AG04449 (cell line): Measurements from ENCODE around the gene TIAL1.

Experiments
- CTCF ChIA-PET: fragments of 350-600 bp; formaldehyde crosslinking; extraction: SDS; loops from one replicate; lab custom pipeline; 2021; ENCODE audit warnings: antibody characterized with exemption; lab: Yijun Ruan, JAX
- POLR2A ChIA-PET: fragments of 400-600, 350-600 bp; formaldehyde crosslinking; extraction: SDS; loops from one replicate; lab custom pipeline; 2020; ENCODE audit warnings: antibody characterized with exemption, inconsistent platforms; lab: Yijun Ruan, JAX
- DNase-seq: peaks from one replicate; pipeline ENCODE4 v3.0.0-alpha.2; 2010; ENCODE audit warnings: low read depth, low spot score
- H3K4me3 ChIP-seq: 2 replicates; pipeline ENCODE4 v1.5.1; 2011; ENCODE audit warnings: low read depth, mild to moderate bottlenecking, control low read depth, low read length
- TF ChIP-seq, protein P1 (sequence below): IDR thresholded peaks from one replicate; pipeline ENCODE4 v1.5.1; 2011; ENCODE audit warnings: mild to moderate bottlenecking, moderate library complexity, low read length, control low read depth, inconsistent platforms; ENCODE audit not compliant: insufficient read depth; ENCODE audit errors: missing control alignments

TIAL1 gene

DNA sequence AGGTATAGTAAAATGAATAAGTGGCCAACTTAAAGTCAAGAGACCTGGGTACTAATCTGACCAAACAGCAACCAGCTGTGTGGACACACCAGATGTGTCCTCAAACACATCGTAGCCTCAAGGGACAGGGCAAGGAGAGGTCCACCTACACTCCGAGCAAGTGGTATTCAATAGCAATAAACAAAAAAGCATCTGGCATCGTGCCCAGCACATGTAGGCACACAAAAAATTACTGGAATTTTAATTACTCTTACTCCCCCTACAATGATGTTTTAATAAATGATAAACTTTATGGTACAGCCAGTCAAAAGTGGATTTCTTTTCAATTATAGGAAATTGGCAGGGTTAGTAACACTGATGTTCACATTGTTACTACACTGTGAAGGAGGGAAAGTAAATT, 50.8 kb downstream of the TIAL1 start:
- TF ChIP-seq, protein P1, sequence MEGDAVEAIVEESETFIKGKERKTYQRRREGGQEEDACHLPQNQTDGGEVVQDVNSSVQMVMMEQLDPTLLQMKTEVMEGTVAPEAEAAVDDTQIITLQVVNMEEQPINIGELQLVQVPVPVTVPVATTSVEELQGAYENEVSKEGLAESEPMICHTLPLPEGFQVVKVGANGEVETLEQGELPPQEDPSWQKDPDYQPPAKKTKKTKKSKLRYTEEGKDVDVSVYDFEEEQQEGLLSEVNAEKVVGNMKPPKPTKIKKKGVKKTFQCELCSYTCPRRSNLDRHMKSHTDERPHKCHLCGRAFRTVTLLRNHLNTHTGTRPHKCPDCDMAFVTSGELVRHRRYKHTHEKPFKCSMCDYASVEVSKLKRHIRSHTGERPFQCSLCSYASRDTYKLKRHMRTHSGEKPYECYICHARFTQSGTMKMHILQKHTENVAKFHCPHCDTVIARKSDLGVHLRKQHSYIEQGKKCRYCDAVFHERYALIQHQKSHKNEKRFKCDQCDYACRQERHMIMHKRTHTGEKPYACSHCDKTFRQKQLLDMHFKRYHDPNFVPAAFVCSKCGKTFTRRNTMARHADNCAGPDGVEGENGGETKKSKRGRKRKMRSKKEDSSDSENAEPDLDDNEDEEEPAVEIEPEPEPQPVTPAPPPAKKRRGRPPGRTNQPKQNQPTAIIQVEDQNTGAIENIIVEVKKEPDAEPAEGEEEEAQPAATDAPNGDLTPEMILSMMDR: no peak
- H3K4me3 ChIP-seq: no peak overlapping the region
- no peak for DNase-seq
- CTCF ChIA-PET: interaction anchor here (1.1 to 9.3 kb wide), 3 partner anchors 56 to 346 kb away, joined by 3 to 117 read pairs (median 3); no protein-coding TSS in a partner anchor
- POLR2A ChIA-PET: no interaction called here

DNA sequence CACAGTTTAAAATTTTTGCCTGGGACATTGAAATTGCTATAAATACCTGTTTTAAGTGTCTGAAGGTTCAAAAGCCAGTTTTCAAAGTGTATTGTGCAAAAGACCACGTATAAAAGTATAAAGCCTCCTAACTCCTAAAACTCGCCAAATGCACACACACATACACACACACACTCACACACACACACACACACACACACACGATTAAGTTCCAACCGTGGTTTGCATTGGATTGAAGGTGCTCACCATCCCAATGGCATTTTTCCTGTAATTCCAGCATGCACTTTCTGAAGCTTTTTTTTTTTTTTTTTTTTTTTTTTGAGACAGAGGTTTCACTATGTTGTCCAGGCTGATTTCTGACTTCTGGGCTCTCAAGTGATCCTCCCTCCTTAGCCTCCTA, 51.5 kb downstream of the TIAL1 start:
- no peak overlapping the region for H3K4me3 ChIP-seq
- ChIA-PET POLR2A (no interaction called here), CTCF (interaction anchor here (1.1 to 9.3 kb wide), 9 partner anchors 12 to 345 kb away, joined by 3 to 117 read pairs (median 7); partner anchors contain the start of gene GRK5)
- DNase-seq: no peak
- TF ChIP-seq, protein P1: no peak

DNA sequence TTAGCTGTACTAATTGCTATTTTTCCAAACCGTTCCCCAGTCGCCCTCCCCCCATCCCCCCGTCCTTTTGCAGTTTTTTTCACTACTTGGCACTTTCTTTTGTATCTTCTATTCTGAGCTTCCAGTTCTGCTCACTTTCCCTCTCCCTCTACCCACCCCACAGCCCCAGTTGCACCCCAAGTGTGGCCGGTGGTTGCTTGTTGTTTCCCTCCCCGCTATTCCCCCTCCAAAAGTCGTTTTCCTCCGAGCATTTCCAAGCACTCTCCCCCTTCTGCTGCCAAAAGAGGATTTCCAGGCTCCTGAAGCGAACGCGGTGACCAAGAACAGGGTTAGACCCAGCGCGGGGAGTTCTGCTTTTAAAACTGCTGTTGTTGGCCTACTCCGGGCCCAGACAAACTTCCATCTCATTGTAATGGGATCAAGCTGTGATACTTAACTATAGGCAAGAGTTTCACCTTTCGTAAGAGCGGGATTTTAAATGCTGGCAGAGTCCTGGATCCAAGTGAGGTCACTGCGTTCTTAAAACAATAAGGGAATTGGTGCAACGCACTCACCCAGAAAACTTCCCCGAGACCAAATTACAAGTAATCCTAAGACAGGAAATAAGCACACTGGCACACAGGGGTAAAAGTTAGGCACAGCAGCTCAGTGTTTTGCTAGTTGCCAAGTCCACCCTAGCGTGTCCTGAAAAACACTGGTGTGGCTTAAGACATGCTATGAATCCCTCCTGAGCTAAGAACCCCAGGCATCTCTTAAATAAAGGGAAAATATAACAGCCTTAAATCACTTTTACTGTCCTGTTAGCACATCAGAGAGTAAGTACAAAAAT, 52.7 kb downstream of the TIAL1 start:
- ChIA-PET CTCF (interaction anchor here (0.6 to 9.3 kb wide), 24 partner anchors 10 to 344 kb away, joined by 3 to 117 read pairs (median 4); partner anchors contain the start of gene GRK5), POLR2A (interaction anchor here (1.3 to 1.9 kb wide), 5 partner anchors 26 to 337 kb away, joined by 3 to 11 read pairs (median 9); partner anchors contain the start of gene BAG3)
- TF ChIP-seq, protein P1: no peak
- no peak for DNase-seq
- no peak overlapping the region; the same call in 1 of the 2 replicates for H3K4me3 ChIP-seq

DNA sequence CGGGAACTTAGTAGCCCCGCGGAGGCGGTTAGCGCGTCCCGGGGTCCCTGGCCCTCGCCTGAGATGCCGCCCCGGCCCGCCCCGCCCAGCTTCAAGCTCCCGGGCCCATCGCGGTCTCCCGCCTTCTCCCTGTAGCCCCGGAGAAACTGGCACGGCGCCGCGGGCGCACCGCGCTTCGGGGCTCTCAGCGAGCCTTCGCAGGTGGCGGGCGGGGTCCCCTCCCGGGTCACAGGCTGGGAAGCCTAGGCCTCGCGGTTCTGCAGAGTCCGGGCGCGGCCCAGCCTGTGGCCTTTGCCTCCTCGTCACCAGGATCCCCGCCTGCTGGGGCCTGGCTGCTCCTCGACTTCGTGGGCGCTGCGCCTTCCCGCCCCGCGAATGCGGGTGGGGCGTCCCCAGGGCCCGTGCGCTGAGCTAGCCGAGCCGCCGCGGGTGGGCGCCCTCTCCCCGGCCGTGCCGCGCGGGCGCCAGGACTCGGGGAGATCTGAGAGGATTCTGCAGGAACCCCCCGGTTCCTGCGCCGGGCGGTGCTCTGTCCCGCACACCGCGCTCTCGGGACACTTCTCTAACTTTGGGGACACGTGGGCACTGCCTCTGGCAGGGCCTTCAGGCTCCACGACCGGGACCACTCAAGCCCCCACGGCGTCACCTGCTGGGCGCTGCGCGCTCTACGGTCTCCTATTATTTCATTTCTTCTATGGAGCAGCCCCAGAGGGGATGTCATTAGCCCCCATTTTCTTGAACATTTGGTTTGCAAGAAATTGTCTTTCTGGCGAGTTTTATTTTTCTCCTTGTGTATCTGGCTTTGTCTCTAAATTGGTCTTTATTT, 53.6 kb downstream of the TIAL1 start:
- POLR2A ChIA-PET: interaction anchor here (0.7 to 1.9 kb wide), 16 partner anchors 12 to 344 kb away, joined by 3 to 11 read pairs (median 4); partner anchors contain the start of gene BAG3
- TF ChIP-seq, protein P1: peak; percentile 51
- CTCF ChIA-PET: interaction anchor here (0.6 to 9.3 kb wide), 24 partner anchors 9 to 343 kb away, joined by 3 to 117 read pairs (median 4); partner anchors contain the start of gene GRK5

DNA sequence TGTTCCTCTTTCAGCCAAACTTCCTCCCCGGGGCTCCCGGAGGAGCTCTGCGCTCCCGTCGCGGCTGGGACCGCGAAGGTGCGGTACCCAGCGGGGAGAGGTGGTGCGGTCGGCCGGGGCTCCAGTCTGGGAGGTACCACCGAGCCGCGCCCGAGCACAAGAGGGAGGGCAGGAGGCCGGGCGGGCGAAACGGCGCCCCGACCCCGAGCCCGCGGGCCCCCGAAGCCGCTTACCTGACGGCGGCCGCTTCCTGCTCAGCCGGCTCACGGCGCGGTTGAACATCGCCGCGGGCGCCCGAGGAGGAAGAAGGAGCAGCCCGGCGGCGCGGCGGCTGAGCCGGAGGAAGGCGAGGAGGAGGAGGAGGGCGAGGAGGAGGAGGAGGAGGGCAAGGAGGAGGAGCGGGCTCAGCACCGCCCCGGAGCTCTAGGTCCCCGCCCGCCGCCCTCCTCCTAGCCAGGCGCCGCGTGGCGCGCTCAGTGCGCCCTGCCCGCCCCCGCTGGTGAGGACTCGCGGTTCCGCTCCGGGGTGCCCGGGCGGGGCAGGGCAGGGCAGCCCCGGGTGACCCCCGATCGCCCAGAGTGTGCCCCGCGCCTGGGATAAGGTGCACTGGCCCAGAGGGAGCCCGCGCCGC, 54.3 kb downstream of the TIAL1 start, which contains the start of gene RGS10:
Gene RGS10 (minus strand): TSS at position 363 of the 631 bp plus-strand sequence. CDS start 81 bp downstream, at position 282.
- TF ChIP-seq, protein P1: no peak
- POLR2A ChIA-PET: interaction anchor here (0.6 to 1.9 kb wide), 19 partner anchors 12 to 343 kb away, joined by 3 to 11 read pairs (median 4); partner anchors contain the start of genes BAG3 and TIAL1
- CTCF ChIA-PET: interaction anchor here (0.7 to 9.3 kb wide), 13 partner anchors 9 to 342 kb away, joined by 3 to 117 read pairs (median 8); partner anchors contain the start of gene GRK5
- no peak for DNase-seq
- H3K4me3 ChIP-seq: peak within 1 kb of the TSS; percentile 69

More for the DNA sequence above, 53.6 kb downstream of the TIAL1 start:
- H3K4me3 ChIP-seq: peak overlapping the region; percentile 69
- DNase-seq: no peak
